HG03045 (cell line): Measurements from ENCODE around the gene TRAK2.
"Not testable (repeated sequence)": the region's sequence is repeated elsewhere in the genome, so short reads cannot be mapped to it uniquely, and the experiment has no call there.

Experiments used
- ATAC-seq: cut with Tn5 transposase; IDR thresholded peaks from one replicate; pipeline ENCODE4 v1.9.1; 2021; ENCODE audit warnings: mild to moderate bottlenecking, moderate library complexity; ENCODE audit not compliant: unreplicated experiment

TRAK2 gene

GRCh38 chr2:201452058-201452921, 1.0 kb upstream of the TRAK2 start:
- no peak for ATAC-seq

- ATAC-seq = peak; percentile 23
These were observed 335 bp downstream of the TRAK2 start for GRCh38 chr2:201450954-201451291.

GRCh38 chr2:201448701-201449100, 2.6 kb downstream of the TRAK2 start:
- no peak for ATAC-seq

- no peak for ATAC-seq
These were observed 3.2 kb downstream of the TRAK2 start for GRCh38 chr2:201448061-201448460.

GRCh38 chr2:201447086-201447485, 4.2 kb downstream of the TRAK2 start:
- no peak for ATAC-seq

- no peak for ATAC-seq
These were observed 6.4 kb downstream of the TRAK2 start for GRCh38 chr2:201444746-201445465.

- no peak for ATAC-seq
These were observed 9.8 kb downstream of the TRAK2 start for GRCh38 chr2:201441409-201441808.

GRCh38 chr2:201440182-201440581, 11.1 kb downstream of the TRAK2 start:
- ATAC-seq = no peak

GRCh38 chr2:201439336-201439922, 11.8 kb downstream of the TRAK2 start:
- ATAC-seq = not testable (repeated sequence)

- ATAC-seq = no peak
These were observed 15.1 kb downstream of the TRAK2 start for GRCh38 chr2:201436141-201436540.

- no peak for ATAC-seq
These were observed 17.8 kb downstream of the TRAK2 start for GRCh38 chr2:201433394-201433995.

GRCh38 chr2:201432621-201433393, 18.5 kb downstream of the TRAK2 start:
- no peak for ATAC-seq

GRCh38 chr2:201432038-201432620, 19.1 kb downstream of the TRAK2 start:
- no peak for ATAC-seq

GRCh38 chr2:201430839-201431238, 20.4 kb downstream of the TRAK2 start:
- ATAC-seq = no peak

- ATAC-seq = not testable (repeated sequence)
These were observed 20.9 kb downstream of the TRAK2 start for GRCh38 chr2:201430322-201430721.

- not testable (repeated sequence) for ATAC-seq
These were observed 21.4 kb downstream of the TRAK2 start for GRCh38 chr2:201429835-201430234.

GRCh38 chr2:201428366-201428765, 22.9 kb downstream of the TRAK2 start:
- ATAC-seq = not testable (repeated sequence)

- no peak for ATAC-seq
These were observed 25.3 kb downstream of the TRAK2 start for GRCh38 chr2:201425952-201426351.

- no peak for ATAC-seq
These were observed 30.7 kb downstream of the TRAK2 start for GRCh38 chr2:201420442-201421113.

GRCh38 chr2:201419986-201420385, 31.3 kb downstream of the TRAK2 start:
- ATAC-seq = no peak
